ENCODE data around the gene SFTA2.
"Not testable (repeated sequence)": the region's sequence is repeated elsewhere in the genome, so short reads cannot be mapped to it uniquely, and the experiment has no call there.

Gene SFTA2

DNA sequence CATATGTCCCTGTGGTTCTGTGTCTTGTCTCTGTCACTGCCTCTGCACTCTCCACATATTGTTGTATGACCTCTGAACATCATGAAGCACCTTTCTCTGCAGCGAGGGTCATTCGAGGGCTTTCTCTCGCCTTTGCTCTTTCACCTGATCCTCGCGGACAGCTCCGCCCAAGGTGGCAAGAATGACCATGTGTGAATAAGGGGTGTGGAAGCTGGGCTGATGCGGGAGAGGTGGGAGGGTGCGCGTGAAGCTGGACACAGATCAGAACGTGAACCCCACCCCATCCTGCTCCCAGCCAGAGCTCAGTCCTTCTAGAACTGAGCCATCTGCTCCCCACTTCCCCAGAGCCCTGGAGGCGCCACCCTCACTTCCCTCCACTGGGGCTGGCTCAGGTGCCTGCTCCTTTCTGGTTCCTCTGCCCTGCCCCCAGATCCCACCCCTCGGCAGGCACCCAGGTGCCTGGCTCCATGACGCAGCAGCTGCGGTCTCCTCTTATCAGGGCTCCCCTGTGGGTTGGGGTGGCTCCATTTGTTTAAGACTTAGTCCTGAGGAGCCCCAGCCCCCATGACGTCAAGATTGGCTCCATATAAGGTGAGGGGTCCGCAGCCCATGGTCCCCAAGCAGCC lies 8.5 kb upstream of the SFTA2 start, which contains the start of gene MUCL3:
MUCL3 (plus strand) TSS at position 613 of the 626 bp plus-strand sequence. CDS start 27 bp downstream, outside the sequence.
- no peak for DNase-seq

DNA sequence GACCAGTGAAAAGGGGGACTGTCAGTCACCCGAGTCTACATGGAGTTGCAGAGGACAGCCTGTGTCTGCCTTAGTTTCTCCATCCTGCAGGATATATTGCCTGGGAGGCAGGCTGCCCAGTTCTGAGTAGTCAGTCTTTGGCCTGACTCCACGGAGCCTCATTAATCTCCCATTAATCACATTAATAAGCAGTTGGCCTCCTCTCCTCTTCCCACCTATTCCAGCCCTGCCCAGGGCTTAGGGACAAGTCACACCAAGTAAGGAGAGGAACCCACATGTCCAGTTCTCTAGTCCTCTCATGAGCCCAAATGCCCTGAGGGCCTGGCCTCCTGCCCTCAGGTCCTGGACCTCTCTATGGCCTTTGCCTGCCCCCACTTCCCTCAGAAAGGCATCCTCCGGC lies 7.5 kb upstream of the SFTA2 start:
- no peak for DNase-seq

DNA sequence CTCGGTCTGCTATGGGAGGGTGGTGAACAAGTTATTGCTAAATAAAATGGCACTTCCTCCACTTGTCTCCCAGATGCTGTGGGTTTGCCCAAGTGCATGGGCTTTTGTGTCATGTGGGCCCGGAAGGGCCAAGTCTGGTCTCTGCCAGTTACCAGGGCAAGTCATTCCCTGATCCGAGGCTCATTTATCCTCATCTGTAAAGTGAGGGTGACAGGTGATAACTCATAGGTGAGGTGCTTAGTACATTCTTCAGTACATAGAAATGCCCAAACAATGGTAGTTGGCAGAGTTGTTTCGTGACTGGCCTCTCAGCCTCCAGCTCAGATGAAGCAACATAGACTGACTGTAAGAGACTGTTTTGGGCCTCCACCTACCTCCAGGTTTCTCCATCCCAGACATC lies 6.8 kb upstream of the SFTA2 start:
- DNase-seq, result no peak

DNA sequence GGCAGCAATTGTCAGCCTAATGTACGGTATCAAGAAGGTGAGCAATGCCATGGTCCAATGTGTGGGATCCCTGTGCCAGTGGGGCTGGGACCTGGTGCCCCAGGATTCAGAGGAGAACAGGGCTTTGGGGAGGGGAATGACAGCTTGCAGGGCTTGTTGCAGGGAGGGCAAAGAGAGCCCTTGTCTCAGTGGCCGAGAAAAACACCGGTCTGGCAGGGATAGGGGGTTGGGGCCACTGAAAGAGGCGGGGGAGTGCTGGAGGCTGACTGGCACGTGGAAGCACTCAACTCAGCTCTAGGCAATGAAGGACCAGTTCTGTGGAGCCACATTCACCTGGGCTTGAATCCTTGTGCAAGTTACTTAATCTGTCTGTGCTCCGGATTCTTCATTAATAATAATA lies 5.3 kb upstream of the SFTA2 start:
- no peak for DNase-seq

DNA sequence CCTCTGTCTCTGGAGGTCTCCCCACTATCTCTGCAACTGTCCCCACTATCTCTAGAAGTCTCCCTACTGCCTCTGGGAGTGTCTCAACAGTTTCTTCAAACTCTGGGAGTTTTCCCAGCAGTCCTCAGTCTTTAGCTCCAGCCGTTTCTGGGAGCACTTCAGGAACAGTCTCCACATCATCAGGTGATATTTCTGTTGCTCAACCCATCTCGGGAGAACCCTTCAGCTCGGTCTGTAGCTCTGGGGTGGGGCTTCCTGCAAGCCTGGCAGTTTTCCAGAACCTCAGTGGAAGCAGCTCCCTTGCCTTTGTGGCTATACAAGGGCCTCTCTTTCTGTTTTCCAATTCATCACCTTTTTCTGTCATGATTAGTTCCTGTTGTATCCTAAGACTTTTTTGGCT lies 3.0 kb upstream of the SFTA2 start:
- no peak for DNase-seq

DNA sequence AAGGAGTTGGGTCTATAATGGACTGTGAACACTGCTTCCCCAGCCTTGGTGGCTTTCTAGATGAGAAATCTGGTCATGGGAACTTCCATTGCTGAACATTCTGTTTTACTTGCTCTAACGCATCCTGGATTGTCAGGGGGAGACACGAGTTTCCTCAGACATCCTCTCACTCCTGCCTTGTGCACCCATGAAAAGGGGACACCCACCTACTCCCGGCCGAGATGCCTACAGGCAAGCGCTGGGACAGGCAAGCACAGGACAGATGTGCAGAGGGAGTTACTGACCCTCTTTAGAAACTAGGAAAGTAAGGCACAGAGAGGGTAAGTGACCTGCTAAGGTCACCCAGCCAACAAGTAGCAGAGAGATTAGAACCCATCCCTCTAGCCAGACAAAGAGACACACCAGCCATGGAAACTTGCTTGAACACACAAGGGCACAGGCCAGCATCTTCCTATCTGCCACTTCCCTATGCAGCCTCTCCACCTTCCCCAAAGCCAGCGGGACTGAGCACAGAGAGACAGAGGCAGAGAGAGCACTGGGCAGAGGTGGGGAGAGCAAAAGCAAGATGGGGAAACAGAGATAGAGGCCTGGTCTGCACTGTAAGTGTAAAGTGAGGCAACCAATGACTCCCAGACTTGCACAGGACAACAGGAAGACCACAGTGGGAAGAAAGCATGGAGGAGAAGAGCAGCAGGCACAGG lies 845 bp upstream of the SFTA2 start:
- DNase-seq, result no peak

DNA sequence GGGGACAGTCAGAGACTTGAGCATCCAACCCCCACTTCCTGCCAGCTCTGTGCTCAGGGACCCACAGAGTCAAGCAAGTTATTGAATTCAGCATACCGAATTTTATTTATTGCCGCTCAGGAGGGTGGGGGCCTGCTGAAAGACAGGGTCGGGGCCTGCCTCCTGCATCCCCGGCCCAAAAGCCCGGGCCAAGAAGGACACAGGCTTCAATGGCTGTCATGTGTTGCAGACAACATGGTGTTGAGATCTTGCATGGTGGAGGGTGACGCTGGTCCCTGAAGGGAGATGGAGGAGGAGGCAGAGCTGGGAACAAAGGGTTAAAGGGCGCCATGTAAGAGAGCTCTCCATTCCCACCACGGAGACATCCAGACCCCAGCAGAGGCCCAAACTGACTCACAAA lies 698 bp downstream of the SFTA2 start:
- no peak for DNase-seq

DNA sequence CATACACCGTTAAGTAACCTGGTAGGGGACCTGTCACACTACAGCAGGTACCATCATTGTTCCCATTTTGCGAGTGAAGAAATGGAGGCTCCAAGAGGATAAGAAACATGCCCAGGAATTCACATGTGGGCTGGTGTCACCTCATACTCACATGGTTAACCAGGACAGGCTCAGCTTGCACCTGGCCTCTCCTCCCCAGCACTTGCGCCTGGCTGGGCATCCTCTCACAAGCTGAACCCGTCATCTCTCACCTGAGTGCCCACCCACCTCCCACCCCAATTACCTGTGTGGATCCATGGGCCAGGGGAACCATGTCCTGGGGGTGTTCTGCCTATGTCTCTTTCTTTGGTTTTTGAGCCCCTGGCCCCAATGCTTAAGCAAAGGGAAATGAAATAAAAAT lies 1.5 kb downstream of the SFTA2 start:
- no peak for DNase-seq

DNA sequence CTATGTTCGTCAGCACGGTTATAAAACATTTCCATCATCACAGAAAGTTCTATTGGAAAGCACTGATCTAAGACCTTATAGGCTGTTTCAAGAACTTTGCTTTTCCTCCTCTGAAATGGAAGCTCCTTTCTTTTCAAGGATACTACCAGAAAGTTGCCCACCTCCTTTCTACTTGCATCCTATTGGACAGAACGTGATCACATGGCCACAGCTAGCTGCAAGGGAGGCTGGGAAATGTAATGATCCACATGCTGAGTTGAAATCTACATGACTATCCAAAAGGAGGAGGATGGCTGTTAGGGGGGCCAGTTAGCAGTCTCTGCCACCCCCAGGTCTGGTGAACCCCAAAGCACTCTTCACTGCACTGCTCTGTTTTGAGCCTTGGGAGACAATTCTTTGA lies 3.3 kb downstream of the SFTA2 start:
- DNase-seq, result no peak

DNA sequence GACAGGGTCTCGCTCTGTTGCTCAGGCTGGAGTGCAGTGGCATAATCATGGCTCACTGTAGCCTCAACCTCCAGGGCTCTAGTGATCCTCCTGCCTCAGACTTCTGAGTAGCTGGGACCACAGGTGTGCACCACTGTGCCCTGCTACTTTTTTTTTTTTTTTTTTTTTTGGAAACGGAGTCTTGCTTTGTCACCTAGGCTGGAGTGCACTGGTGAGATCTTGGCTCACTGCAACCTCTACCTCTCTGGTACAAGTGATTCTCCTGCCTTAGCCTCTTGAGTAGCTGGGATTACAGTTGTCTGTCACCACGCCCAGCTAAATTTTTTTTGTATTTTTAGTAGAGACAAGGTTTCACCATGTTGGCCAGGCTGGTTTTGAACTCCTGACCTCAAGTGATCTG lies 4.9 kb downstream of the SFTA2 start:
- not testable (repeated sequence) for DNase-seq

DNA sequence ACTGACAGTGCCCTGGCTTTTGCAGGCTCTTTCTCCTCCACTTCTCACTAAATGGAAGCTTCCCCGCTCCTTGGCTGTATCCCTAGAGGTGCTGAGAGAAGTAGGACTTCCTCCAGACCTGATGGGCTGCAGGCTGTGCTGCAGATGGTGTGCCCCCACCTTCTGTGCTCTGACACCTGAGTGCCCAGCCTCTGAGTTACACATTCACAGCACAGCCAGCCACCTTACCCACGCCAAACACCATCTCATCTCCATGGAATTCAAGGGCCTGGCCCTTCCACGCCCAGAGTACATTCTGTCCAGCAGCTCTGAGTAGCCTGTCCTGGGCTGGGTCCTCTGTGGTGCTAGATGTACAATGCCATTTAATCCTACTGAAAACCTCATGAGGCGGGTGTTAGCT lies 5.3 kb downstream of the SFTA2 start:
- no peak for DNase-seq

DNA sequence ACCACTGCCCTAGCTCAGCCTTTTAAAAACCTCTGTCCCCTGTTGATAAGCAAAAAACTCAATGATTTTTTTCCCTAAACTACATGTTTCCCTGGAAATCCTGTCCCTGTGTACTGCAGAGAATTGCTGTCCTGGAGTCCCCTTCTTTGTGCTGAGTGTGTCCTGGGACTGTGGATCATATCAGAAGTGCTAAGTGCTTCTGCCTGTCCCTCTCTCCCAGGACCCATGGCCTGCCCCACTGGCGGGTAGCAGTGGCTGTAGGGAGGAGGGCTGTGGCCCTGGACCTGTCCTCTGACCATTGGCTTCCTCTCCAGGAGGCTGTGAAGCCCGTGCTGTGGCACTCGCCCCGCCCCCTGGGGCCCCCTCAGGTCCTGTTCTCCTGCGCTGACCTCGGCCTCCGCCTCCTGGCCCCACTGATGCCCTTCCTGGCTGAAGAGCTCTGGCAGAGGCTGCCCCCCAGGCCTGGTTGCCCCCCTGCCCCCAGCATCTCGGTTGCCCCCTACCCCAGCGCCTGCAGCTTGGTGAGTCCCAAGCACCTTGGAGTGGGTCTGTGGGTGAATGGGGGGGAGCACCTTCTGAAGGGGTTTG lies 7.8 kb downstream of the SFTA2 start:
- DNase-seq, result not testable (repeated sequence)

DNA sequence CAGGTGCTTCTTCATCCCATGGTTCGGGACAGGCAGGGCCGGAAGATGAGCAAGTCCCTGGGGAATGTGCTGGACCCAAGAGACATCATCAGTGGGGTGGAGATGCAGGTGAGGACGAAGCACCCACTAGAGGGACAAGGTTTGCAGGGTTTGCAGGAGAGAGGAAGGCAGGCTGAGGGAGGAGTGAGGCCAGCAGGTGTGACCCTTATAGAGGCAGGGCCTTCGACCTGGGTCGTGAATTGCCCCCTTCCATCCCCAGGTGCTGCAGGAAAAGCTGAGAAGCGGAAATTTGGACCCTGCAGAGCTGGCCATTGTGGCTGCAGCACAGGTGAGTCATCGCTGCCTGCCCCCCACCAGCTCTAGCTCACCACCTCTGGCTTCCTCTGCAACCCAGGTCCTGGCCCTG lies 9.5 kb downstream of the SFTA2 start:
- DNase-seq, result no peak

DNA sequence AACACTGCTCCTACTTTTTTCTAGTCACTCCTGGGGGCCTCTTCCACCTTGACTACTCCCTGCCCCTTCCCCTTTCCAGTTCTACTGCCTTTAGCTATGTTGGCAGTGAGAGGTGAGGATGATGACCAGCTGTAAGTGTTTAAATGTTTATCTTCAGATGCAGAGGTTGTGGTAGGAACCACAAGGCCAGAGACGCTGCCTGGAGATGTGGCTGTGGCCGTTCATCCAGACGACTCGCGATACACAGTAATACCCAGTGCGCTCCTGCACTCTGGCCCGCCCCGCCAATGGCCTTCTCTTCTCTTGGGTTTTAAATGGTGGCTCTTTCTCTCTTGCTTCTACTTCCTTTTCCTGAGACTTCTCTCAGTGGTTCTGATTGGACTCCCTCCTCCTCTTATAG lies 13.3 kb downstream of the SFTA2 start:
- no peak for DNase-seq

DNA sequence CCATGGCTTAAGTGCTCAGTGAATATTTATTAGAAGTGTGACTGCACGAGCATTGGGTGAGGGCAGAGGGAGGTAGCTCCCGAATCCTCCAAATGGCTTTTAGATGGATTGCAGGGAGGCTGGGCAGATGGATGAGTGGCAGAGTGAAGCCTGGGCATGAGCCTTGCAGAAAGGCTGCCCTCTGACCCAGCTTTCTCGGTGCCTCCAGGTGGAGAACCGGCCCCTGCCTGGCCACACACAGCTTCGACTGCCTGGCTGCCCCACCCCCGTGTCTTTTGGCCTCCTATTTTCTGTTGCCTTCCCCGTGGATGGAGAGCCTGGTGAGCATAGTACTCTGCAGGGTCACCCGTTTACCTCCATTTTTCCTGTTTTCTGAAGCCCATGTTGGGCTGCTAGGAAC lies 14.5 kb downstream of the SFTA2 start:
- DNase-seq, result no peak

DNA sequence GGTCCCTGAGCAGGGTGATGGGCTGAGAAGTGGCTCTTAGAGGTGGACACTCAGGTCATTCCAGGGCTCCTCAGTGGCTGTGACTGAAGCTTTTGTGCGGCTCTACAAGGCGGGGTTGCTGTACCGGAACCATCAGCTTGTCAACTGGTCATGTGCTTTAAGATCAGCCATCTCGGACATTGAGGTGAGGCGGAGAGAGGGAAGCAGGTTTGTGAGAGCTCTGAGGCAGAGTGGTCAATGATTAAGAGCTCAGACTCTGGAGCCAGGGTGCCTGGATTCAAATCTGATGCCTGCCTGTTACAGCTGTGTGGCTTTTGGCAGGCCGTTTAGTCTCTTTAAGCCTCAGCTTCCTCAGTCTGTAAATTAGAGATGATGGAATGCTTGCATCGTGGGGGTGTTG lies 14.9 kb downstream of the SFTA2 start:
- DNase-seq, result no peak

DNA sequence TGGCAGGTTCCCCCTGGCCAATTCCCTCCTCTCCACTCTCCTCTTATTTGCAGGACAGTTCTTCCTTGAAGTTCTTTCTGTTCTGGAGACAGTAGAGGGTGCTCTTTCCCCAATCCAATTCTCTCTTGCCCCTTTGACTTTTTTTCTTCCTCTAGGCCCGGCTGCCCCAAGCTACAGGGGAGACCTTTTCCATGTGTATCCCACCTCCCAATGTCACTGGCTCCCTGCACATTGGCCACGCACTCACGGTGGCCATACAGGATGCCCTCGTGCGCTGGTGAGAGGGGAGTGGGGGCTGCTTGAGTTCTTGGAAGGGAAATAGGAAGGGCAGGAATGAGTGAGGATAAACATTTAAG lies 16.4 kb downstream of the SFTA2 start:
- no peak for DNase-seq

DNA sequence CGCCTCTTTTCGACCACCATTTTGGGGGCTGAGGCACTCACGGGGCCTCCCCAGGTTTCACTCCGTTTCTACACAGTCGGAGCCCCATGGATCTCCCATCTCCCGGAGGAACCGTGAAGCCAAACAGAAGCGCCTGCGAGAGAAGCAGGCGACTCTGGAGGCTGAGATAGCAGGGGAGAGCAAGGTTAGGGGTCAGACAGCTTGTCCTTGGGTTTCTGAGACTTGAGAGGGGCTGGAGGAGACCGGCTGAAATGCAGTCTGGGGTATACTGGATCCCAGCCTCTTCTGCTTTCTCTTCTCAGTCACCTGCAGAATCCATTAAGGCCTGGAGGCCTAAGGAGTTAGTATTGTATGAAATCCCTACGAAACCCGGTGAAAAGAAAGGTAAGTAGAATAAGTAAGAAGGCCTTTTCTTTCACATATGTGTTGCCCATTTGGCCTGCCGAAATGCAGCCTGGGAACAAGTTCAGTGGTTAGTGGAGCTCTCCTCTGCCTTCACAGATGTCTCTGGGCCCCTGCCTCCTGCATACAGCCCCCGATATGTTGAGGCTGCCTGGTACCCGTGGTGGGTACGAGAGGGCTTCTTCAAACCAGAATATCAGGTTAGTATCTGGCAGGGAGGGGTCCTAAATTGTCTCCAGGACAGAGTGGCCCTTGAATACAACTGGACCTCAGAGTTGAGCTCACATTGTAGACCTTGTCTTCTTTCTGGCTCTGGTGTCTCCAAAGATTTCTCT lies 16.9 kb downstream of the SFTA2 start:
- no peak for DNase-seq

DNA sequence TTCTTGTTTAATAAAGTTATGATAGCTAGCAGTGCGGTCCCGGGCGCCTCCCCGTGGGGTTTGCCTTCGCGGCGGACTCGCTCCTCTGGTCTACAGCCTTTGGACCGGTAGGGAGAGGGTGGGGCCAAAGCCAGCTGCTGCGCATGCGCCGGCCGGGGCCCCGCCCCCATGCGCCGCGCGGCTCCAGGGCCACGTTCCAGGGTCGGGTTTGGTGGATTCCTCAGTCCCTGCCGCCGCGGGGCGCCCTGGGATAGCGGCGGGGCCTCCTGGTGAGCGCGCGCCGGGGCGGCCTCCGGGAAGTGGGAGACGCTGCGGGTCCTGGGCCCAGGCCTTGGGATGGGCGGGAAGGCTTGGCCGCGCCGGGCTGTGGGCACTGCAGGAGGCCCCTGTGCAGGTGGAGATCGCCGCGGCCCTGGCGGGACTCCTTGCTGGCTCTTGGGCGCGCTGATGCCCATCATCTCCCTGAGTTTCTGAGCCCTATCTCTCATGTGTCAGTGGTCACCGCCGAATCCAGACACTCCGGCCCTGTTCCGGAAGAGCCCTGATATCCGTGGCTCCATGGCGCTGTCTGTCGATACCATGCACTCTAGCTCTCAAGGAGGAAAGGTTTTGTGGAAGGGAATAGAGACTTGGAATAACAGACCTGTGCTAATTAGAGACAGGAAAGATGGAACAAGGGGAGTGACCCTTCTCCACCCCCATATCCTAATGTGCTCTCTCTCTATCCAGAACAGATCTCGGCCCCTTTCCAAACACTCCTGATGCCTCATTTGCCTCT lies 17.7 kb downstream of the SFTA2 start, which contains the start of gene VARS2:
VARS2 (plus strand) TSS at position 163 of the 778 bp plus-strand sequence; CDS start at position 762, 599 bp downstream.
- DNase-seq, result peak; percentile 60

DNA sequence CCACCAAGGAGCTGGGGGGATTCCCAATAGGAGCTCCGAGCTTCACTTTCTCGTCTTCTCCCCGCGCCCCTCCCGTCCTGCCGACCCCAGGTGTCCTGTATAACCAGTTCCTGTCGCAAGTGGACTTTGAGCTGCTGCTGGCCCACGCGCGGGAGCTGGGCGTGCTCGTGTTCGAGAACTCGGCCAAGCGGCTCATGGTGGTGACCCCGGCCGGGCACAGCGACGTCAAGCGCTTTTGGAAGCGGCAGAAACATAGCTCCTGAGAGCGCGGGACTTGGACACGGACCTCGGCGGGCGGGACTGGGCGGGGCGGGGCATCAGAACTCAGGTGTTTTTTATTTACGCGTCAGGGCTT lies 18.3 kb downstream of the SFTA2 start:
- DNase-seq, result no peak

DNA sequence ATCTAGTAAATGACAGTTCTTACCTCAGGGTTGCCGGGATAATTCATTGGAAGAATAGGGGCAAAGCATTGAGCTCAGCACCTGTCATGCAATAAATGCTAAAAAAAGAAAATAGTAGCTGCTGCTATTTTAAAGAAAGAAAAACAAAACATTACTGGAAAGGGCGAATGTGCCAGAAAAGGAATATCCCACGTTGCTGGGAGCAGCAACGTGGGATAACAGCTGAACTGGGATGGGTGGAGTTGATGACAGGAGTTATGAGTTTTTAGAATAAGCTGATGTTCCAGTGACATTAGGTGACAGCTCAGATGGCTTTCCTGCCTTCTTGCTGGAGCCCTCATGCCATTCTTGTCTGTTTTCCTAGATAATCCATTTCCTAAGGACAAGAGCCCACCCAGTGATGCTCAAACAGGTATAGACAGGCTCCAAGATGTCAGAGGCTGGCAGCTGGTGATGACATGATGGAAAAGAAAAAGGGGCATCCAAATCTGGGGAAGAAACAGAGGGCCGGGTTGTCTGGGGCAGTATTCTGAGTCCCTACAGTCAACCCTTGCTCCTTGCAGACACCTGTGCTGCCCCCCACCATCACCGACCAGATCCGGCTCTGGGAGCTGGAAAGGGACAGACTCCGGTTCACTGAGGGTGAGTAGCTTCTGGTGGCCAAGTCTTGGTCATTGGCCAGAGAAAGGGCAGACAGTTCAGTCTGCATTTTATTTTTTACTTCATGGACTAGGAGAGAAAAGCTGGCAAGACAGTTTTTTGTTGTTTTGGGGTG lies 19.0 kb downstream of the SFTA2 start:
- DNase-seq, result no peak

DNA sequence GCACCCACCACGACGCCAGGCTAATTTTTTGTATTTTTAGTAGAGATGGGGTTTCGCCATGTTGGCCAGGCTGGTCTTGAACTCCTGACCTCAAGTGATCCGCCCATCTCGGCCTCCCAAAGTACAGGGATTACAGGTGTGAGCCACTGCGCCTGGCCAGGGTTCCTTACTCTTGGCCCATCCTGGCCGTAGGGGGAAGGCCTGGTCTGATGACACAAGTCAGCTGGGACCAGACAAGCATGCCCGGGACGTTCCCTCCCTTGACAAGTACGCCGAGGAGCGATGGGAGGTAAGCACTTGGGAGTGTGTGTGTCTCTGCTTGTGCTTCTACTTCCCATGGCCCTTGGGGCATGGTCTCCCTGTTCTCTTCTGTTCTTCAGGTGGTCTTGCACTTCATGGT lies 21.5 kb downstream of the SFTA2 start:
- DNase-seq, result not testable (repeated sequence)

All from NCI-H1436 treated with DMSO at 0.1 percent for 48 hours (cell line).